GM18511 (cell line): ENCODE results near the gene ACOX3.
A peak's percentile ranks its signal among the peaks of the same experiment; 100 is the strongest.

ENCODE experiments used
- ATAC-seq: cut with Tn5 transposase; IDR thresholded peaks from one replicate; pipeline ENCODE4 v1.9.1; 2021; ENCODE audit warnings: mild to moderate bottlenecking, moderate library complexity; ENCODE audit not compliant: unreplicated experiment

Gene ACOX3

DNA sequence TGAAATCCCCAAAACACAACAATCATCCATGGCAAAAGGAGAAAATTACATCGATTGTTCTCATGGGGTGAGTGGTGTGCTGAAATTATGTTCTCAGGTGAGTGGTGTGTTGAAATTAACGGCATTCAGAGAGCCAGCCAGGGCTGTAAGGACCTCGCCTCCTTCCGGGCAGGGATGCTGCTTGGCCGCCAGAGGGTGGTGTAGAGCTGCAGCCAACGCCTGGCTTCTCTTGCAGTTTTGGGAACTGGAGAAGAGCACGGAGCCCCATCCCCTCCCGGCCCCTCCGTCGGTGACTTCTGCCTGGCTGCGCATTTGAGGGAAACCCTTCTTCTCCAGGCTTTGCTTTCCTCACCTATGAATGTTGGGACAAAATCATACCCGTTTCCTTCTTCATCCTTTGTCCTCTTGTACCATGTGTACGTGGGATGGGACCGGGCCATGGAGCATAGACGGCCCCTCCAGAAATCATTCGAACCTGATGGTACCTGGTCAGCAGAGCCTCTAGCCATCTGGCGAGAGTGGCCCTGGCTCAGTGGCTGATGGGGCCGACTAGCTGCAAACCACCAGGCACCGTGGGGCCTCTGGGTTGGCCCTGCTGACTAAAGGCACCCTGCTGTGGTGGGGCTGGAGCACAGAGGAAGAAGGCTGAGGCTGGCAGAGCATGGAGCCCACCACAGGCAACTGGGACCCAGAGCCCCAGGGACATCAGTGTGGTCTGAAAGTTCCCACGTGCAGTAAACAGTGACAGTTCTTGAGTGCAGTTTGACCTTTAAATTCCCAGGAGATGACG lies 28.4 kb upstream of the ACOX3 start:
- ATAC-seq: peak; percentile 84

DNA sequence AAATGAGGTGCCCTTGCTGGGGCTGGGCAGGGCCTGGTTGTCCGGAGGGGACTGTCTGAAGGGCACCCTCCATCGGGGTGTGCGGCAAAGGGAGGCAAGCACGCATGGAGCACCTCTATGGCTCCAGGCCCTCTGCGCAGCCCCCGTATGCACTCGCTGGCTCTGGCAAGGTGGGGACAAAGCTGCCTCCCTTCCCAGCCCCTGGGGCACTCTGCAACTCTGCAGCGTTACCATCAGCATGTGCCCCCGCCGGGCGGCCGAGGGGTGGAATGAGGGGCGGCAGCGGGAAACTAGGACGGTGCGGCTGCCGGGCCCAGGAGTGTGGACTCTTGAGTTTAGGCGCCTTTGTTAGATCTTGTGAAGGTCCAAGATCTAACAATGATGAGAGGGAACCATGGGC lies 26.5 kb upstream of the ACOX3 start:
- ATAC-seq: no peak

- ATAC-seq: no peak
Measured at GRCh38 chr4:8465615-8466611, 25.4 kb upstream of the ACOX3 start.

- no peak for ATAC-seq
Measured at GRCh38 chr4:8464381-8464780, 23.9 kb upstream of the ACOX3 start.

DNA sequence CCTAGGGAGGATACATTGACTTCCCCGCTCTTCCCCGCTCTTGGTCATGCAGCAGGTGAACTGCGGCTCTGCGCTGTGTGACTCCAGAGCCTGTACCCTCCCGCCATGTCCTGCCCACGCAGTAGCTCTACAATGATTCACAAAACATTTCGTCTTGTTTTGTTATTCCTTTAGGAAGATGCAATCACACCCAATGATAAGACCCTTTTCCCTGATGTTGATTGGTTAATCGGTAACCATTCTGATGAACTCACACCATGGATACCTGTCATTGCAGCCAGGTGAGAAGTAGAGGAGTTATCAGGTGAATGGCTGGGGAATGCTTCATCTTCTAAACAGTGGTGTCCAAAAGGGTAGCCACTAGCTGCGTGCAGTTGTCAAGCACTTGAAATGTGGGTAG lies 23.3 kb upstream of the ACOX3 start:
- no peak for ATAC-seq

GRCh38 chr4:8461616-8462015 lies 21.1 kb upstream of the ACOX3 start:
- no peak for ATAC-seq

- no peak for ATAC-seq
Measured at GRCh38 chr4:8461086-8461485, 20.6 kb upstream of the ACOX3 start.

GRCh38 chr4:8459867-8460445 lies 19.4 kb upstream of the ACOX3 start:
- no peak for ATAC-seq

- ATAC-seq: no peak
Measured at GRCh38 chr4:8457646-8458252, 17.2 kb upstream of the ACOX3 start.

GRCh38 chr4:8453957-8454356 lies 13.4 kb upstream of the ACOX3 start:
- ATAC-seq: no peak

- no peak for ATAC-seq
Measured at GRCh38 chr4:8451440-8452182, 11.1 kb upstream of the ACOX3 start.

- ATAC-seq: no peak
Measured at GRCh38 chr4:8446122-8446521, 5.6 kb upstream of the ACOX3 start.

DNA sequence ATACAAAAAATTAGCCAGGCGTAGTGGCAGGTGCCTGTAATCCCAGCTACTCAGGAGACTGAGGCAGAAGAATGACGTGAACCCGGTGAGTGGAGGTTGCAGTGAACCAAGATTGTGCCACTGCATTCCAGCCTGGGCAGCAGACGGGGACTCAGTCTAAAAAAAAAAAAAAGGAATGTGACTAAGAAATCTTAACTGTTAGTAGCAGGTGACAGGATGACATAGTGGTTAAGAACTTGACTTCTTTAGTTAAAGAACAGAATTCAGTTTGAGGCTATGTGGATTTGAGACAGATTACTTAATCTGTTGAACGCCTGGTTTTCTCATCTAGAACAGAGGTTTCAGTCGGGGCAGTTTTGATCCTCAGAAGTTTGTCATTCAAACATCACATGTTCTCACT lies 3.3 kb upstream of the ACOX3 start:
- ATAC-seq: no peak

DNA sequence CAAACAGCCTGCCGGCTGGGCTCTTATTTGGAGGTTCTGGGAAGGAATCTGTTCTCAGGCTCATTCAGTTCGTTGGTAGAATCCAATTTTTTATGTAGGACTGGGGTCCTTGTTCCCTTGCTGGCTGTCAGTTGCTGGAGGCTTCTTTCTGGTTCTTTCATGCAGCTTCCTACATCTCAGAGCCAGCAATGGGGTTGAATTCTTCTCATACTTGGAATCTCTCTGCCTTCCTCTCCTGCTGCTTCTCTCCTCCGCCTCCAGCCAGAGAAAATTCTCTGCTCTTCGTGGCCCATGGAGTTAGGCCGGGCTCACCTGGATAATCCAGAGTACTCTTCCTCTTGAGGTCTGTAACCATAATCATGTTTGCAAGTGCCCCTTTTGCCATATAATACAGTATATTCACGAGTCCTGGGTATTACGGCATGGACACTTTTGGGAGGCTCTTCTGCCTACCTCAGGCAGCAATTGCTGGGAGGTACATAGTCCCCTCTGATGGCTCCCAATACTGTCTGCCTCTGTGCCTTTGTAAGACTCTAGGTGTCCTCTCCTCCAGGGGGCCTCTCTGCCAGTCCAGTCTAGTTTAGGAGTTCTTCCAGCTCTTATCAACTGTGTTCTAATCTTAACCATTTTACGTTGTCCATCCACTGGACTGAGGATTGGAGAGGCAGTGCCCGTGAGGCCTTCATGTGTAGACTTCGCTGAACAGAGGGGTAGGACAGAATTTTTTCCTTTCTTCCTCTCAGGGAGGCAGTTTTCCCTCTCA lies 2.3 kb upstream of the ACOX3 start:
- no peak for ATAC-seq

DNA sequence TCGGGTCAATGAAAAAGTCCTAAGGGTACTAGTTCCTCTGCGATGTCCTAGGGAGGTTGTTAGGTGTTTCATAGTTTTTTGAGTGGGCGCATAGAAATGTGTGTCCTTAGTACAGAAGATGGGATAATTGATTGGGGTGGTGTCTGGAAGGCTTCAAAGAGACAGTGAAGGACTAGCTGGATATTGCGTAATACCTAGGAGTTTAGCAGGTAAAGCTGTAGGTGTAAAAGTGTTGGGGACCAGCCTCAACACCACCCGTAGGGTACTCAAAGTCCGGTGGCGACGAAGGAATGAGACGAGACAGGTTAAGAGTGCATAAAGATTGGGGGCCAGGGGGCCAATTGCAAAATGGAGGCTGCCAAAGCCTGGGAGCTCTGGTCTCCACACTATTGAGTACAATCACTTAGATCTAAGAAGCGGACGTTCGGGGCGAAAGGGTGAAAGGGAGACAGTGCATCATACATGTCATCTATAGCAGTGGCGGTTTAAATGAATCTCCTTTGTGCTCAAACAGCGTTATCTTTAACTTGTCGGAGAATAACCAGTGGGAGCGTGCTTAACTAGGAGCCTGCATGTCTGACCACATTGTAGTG lies 1.1 kb upstream of the ACOX3 start:
- no peak for ATAC-seq

DNA sequence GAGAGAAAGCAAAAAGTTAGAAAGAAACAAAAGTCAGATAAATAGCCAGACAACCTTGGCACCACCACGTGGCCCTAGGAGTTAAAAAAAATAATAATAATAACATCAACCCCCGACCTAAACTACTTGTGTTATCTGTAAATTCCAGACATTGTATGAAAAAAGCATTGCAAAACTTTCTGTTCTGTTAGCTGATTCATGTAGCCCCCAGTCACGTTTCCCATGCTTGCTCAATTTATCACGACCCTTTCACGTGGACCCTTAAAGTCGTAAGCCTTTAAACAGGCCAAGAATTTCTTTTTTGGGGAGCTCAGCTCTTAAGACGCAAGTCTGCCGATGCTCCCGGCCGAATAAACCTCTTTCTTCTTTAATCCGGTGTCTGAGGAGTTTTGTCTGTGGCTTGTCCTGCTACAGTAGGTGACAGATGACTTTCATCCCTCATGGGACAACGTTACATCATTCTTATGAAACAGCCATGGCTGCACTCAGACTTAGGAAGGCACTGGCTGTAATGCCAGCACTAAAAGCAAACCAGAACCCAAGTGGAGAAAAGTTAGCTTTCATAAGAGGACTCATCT lies 520 bp downstream of the ACOX3 start:
- ATAC-seq: peak; percentile 37

GRCh38 chr4:8439168-8439567 lies 1.4 kb downstream of the ACOX3 start:
- no peak for ATAC-seq

DNA sequence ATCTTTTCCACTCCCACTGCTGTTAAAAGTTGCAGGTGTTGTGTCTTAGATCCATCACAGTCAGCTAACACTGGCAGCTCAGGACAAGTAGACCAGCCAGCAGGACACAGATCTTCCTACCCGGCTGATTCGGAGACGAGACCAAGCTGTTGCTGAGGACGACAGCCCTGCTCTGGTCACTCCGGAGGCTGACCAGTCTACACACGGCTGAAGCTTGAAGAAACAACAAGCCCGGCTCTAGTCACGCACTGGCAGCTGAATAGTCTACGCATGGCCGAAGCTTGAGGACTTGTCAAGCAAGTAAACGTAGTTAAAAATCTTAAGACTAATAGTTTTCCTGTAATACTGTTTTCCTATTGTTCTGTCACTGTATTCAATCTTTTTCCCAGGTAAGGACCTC lies 1.8 kb downstream of the ACOX3 start:
- no peak for ATAC-seq

GRCh38 chr4:8437281-8437680 lies 3.2 kb downstream of the ACOX3 start:
- no peak for ATAC-seq
